GM12878 (cell line): Measurements from ENCODE around the gene GLIPR2. TPM values are rescaled to one million over a fixed set of nuclear protein-coding genes. Genes with fewer than 3 reads are reported as not detected.
A peak's percentile ranks its signal among the peaks of the same experiment; 100 is the strongest.

Experiments used
- ATAC-seq: fragments of 200-7000 bp; cut with Tn5 transposase; 3 replicates; pipeline ENCODE4 v1.9.1; 2020; ENCODE audit warnings: mild to moderate bottlenecking, moderate library complexity
- BruUV-seq: library from RNA; stranded (reverse); fragments of 400-500 nt; replicated peaks from 2 replicates; lab custom pipeline; 2021; lab: Mats Ljungman, UMichigan
- CTCF ChIA-PET: fragments of 300-600 bp; sonication (Branson Sonifier 250); formaldehyde crosslinking; extraction: SDS; loops from one replicate; lab custom pipeline; 2021; ENCODE audit warnings: inconsistent platforms; lab: Yijun Ruan, JAX
- POLR2A ChIA-PET: fragments of 350-600 bp; formaldehyde crosslinking; extraction: SDS; loops from one replicate; lab custom pipeline; 2021; ENCODE audit warnings: inconsistent platforms; lab: Charles Lee
- RAD21 ChIA-PET: fragments of 300-600 bp; sonication (Branson Sonifier 250); formaldehyde crosslinking; loops from one replicate; lab custom pipeline; 2023; ENCODE audit warnings: antibody characterized with exemption; ENCODE audit not compliant: unreplicated experiment; lab: Charles Lee
- SMC1A ChIA-PET: fragments of 300-600 bp; sonication (Branson Sonifier 250); formaldehyde crosslinking; loops from one replicate; lab custom pipeline; 2023; ENCODE audit not compliant: unreplicated experiment, uncharacterized antibody; lab: Charles Lee
- DNase-seq: peaks from one replicate; pipeline ENCODE4 v3.0.0-alpha.2; 2011; ENCODE audit warnings: low read depth, low spot score
- FAIRE-seq: peaks from 3 replicates; lab custom pipeline; 2011; peaks lifted over from hg19 to GRCh38; lab: Jason Lieb, UNC
- H2AFZ ChIP-seq: 2 replicates; pipeline ENCODE4 v1.6.0; 2011; ENCODE audit warnings: low read depth, low read length, control low read depth; ENCODE audit not compliant: control insufficient read depth
- H3K27ac ChIP-seq: 2 replicates; pipeline ENCODE4 v1.5.1; 2011; ENCODE audit warnings: control low read depth; ENCODE audit not compliant: control insufficient read depth, insufficient read depth
- H3K27me3 ChIP-seq, 2 experiments: replicated peaks in 1 of 2; 2 replicates each; pipeline versions ENCODE4 v1.6.0 to v1.6.1; 2011; ENCODE audit warnings: low read length in 1 of 2; ENCODE audit not compliant: control insufficient read depth in 2 of 2, insufficient read depth in 2 of 2
- H3K36me3 ChIP-seq, 2 experiments: 2 replicates each; pipeline ENCODE4 v1.5.1; 2011; ENCODE audit warnings: low read length in 1 of 2; ENCODE audit not compliant: control insufficient read depth in 2 of 2, insufficient read depth in 2 of 2
- H3K4me1 ChIP-seq: 2 replicates; pipeline ENCODE4 v1.6.1; 2011; ENCODE audit warnings: mild to moderate bottlenecking, low read length, moderate library complexity, mixed read lengths; ENCODE audit not compliant: control insufficient read depth, insufficient read depth
- H3K4me2 ChIP-seq: 2 replicates; pipeline ENCODE4 v1.6.0; 2011; ENCODE audit warnings: control low read depth; ENCODE audit not compliant: control insufficient read depth, insufficient read depth
- H3K4me3 ChIP-seq: fragments of 200-600 bp; sonication (generic); 2 replicates; pipeline ENCODE4 v1.5.1; 2016
- H3K79me2 ChIP-seq: 2 replicates; pipeline ENCODE4 v1.6.0; 2011; ENCODE audit warnings: low read length; ENCODE audit not compliant: control insufficient read depth, insufficient read depth
- H3K9ac ChIP-seq: 2 replicates; pipeline ENCODE4 v1.8.0; 2011; ENCODE audit warnings: low read length, control low read depth, mixed read lengths; ENCODE audit not compliant: control insufficient read depth, insufficient read depth
- H3K9me3 ChIP-seq: replicated peaks from 3 replicates; pipeline ENCODE4 v1.5.1; 2011; ENCODE audit warnings: mild to moderate bottlenecking, low read length; ENCODE audit not compliant: control insufficient read depth, insufficient read depth
- H4K20me1 ChIP-seq: 2 replicates; pipeline ENCODE4 v1.6.0; 2011; ENCODE audit not compliant: control insufficient read depth, insufficient read depth
- ATF7 ChIP-seq: fragments of 450-650 bp; IDR thresholded peaks from 2 replicates; pipeline ENCODE4 v1.6.1; 2016; ENCODE audit warnings: low read depth, mild to moderate bottlenecking
- BHLHE40 ChIP-seq, 2 experiments: fragments of 450-650 bp in 1 of 2; IDR thresholded peaks; 2 replicates each; pipeline ENCODE4 v1.6.1; 2011 to 2017; ENCODE audit warnings: low read depth in 2 of 2, borderline replicate concordance in 1 of 2, improper control_type of control experiment in 1 of 2, low read length in 1 of 2, mild to moderate bottlenecking in 1 of 2
- CHD2 ChIP-seq: IDR thresholded peaks from 2 replicates; pipeline ENCODE4 v1.6.1; 2011; ENCODE audit warnings: low read depth, low read length, improper control_type of control experiment, borderline replicate concordance
- HDAC2 ChIP-seq: fragments of 200-600 bp; sonication (generic); IDR thresholded peaks from 2 replicates; pipeline ENCODE4 v1.6.1; 2017
- IKZF1 ChIP-seq: fragments of 450-650 bp; conservative IDR thresholded peaks from 2 replicates; pipeline ENCODE4 v1.6.1; 2017; ENCODE audit warnings: antibody characterized with exemption, mild to moderate bottlenecking
- IKZF2 ChIP-seq, 2 experiments: fragments of 450-650 bp; IDR thresholded peaks; 2 replicates each; pipeline ENCODE4 v1.6.1; 2017; ENCODE audit warnings: mild to moderate bottlenecking in 2 of 2, moderate library complexity in 2 of 2
- PAX8 ChIP-seq: fragments of 450-650 bp; IDR thresholded peaks from 2 replicates; pipeline ENCODE4 v1.6.1; 2017; ENCODE audit warnings: mild to moderate bottlenecking, moderate library complexity
- POLR2A ChIP-seq: IDR thresholded peaks from 2 replicates; pipeline ENCODE4 v1.6.1; 2011; ENCODE audit warnings: low read depth, mild to moderate bottlenecking, low read length
- POLR2AphosphoS5 ChIP-seq: IDR thresholded peaks from 2 replicates; pipeline ENCODE4 v1.6.1; 2011; ENCODE audit warnings: mild to moderate bottlenecking, low read length, inconsistent platforms
- SPI1 ChIP-seq: IDR thresholded peaks from 2 replicates; pipeline ENCODE4 v1.6.1; 2011; ENCODE audit warnings: low read depth, mild to moderate bottlenecking, low read length, moderate library complexity, borderline replicate concordance; ENCODE audit not compliant: insufficient read depth
- YY1 ChIP-seq: IDR thresholded peaks from 2 replicates; pipeline ENCODE4 v1.6.1; 2011; ENCODE audit warnings: low read depth, mild to moderate bottlenecking, low read length
- ZNF384 ChIP-seq: IDR thresholded peaks from 2 replicates; pipeline ENCODE4 v1.6.1; 2012; ENCODE audit warnings: low read depth, mild to moderate bottlenecking, low read length, improper control_type of control experiment, borderline replicate concordance
- WGBS: methylation state at CpG from one replicate; pipeline ENCODE4 v1.1.6; 2016; ENCODE audit warnings: low lambda C conversion rate; ENCODE audit not compliant: insufficient replicate concordance, insufficient coverage; ENCODE audit errors: missing lambda C conversion rate; 5-methylcytosine and 5-hydroxymethylcytosine counted together
- in situ Hi-C: fragments of 300-500 bp; cut with MboI; formaldehyde crosslinking; loops from 9 replicates; pipeline ENCODE4 v1.14.3; 2018; ENCODE audit warnings: mixed read lengths
- intact Hi-C: fragments of 100-400 bp; cut with micrococcal nuclease; formaldehyde crosslinking; loops from one replicate; pipeline ENCODE4 v1.14.2; 2022; ENCODE audit not compliant: unreplicated experiment
- polyA plus RNA-seq, 11 experiments: library from polyadenylated mRNA; depleted of rRNA in 4 of 11; unstranded in 6 of 11; stranded (reverse) in 5 of 11; fragments of >200 nt; fragmentation: Nextera tagmentation in 4 of 11; fragmentation: Illumina TruSeq in 1 of 11; extraction: Ambion mirVana in 4 of 11; extraction: Trizol in 1 of 11; gene quantifications; 1 replicate in 1 of 11; 2 replicates in 10 of 11; pipeline versions ENCODE4 v1.2.1 to v1.2.3, GENCODE V29; 2011 to 2016; ENCODE audit warnings: inconsistent platforms in 2 of 11, missing spikeins in 2 of 11, low read depth in 1 of 11
- total RNA-seq, 4 experiments: library from RNA; depleted of rRNA in 3 of 4; stranded (reverse); fragments of >200 nt in 3 of 4; fragmentation: Illumina TruSeq in 1 of 4; extraction: Trizol in 1 of 4; gene quantifications; 2 replicates each; pipeline versions ENCODE4 v1.2.1 to v1.2.3, GENCODE V29; 2013 to 2021

The GLIPR2 gene
- total and polyA plus RNA-seq, 10 of the 15 experiments (the other 5 are each of a cell fraction or from before 2014, with no cell fraction given) = 0.41 to 3.5 (median 2.2) TPM

GRCh38 chr9:36142510-36143244 is 6.1 kb downstream of the GLIPR2 start:
- Histone ChIP-seq H3K4me2 (peak overlapping the region; percentile 78), H2AFZ (peak overlapping the region; percentile 79), H3K4me1 (peaks cover 40% of the 10 kb centered on the region), H3K36me3 (no peaks in the 10 kb centered on the region), H3K4me3 (no peak overlapping the region), H4K20me1 (no peaks in the 10 kb centered on the region), H3K27me3 (peaks cover under 1 to 2% of the 10 kb centered on the region in 2 experiments; a peak in 2 of 4 replicates), H3K9ac (peak overlapping the region; percentile 18; the same call in 1 of the 2 replicates), H3K79me2 (no peaks in the 10 kb centered on the region), H3K27ac (peak overlapping the region; percentile 29; the same call in 1 of the 2 replicates), H3K9me3 (peaks cover 4% of the 10 kb centered on the region; the same call in 1 of the 3 replicates)
- DNase-seq (no peak), FAIRE-seq (no peak), ATAC-seq (peak; percentile 47)
- SMC1A ChIA-PET = interaction anchor here (1.0 to 1.1 kb wide), 2 partner anchors 37 to 41 kb away, joined by 3 read pairs; no protein-coding TSS in a partner anchor
- 0 out of 4 replicates have a peak, but pooled peaks of 1 of the 2 experiments have one; percentile 9 for TF ChIP-seq IKZF2 (IDR thresholded peaks at IDR 0.05)
- TF ChIP-seq YY1 = no peak
- 0 out of 2 replicates have a peak, but pooled peaks have one; percentile 26 for TF ChIP-seq IKZF1
- no peak for TF ChIP-seq ATF7
- intact Hi-C loops (no loop called here), in situ Hi-C loops (no loop called here)
- 45% methylated on average over 12 of the region's 12 CpGs for WGBS
- BruUV-seq = no TSS peak
- POLR2A ChIA-PET = no interaction called here
- RAD21 ChIA-PET = no interaction called here
- CTCF ChIA-PET = interaction anchor here (1.4 to 1.5 kb wide), 2 partner anchors 9 to 40 kb away, joined by 4 to 5 read pairs; no protein-coding TSS in a partner anchor

- TF ChIP-seq POLR2A (no peak), POLR2AphosphoS5 (no peak), IKZF1 (0 out of 2 replicates have a peak, but pooled peaks have one; percentile 19), CHD2 (no peak), ZNF384 (no peak), SPI1 (no peak), HDAC2 (no peak), PAX8 (no peak), BHLHE40 (IDR thresholded peaks at IDR 0.05; ENCODE audit: borderline replicate concordance in 1 of 2, low read depth in 2 of 2, low read length in 1 of 2) (peak in 1 of 2 experiments; percentile 82; a peak in 2 of 4 replicates), ATF7 (no peak), IKZF2 (IDR thresholded peaks at IDR 0.05) (0 out of 4 replicates have a peak, but pooled peaks of 1 of the 2 experiments have one; percentile 3)
- Histone ChIP-seq H3K36me3 (no peaks in the 10 kb centered on the region), H3K79me2 (no peaks in the 10 kb centered on the region), H3K27ac (peak overlapping the region; percentile 29; the same call in 1 of the 2 replicates), H3K9me3 (peaks cover 4% of the 10 kb centered on the region; the same call in 1 of the 3 replicates), H3K4me3 (no peak overlapping the region), H2AFZ (peak overlapping the region; percentile 79), H3K9ac (peak overlapping the region; percentile 18; the same call in 1 of the 2 replicates), H3K4me1 (peaks cover 43% of the 10 kb centered on the region), H3K27me3 (no peaks in the 10 kb centered on the region), H3K4me2 (peak overlapping the region; percentile 78), H4K20me1 (no peaks in the 10 kb centered on the region)
- ChIA-PET CTCF (interaction anchor here (0.9 to 1.6 kb wide), 5 partner anchors 9 to 40 kb away, joined by 3 to 5 read pairs (median 4); no protein-coding TSS in a partner anchor), SMC1A (interaction anchor here (1.1 kb wide), 1 partner anchor 38 kb away, joined by 3 read pairs; no protein-coding TSS in a partner anchor), POLR2A (no interaction called here), RAD21 (no interaction called here)
- no TSS peak for BruUV-seq
- in situ Hi-C loops = no loop called here
- 62% methylated on average over 13 of the region's 13 CpGs for WGBS
- FAIRE-seq (no peak), DNase-seq (no peak), ATAC-seq (no peak)
- intact Hi-C loops = no loop called here
Measured at GRCh38 chr9:36143245-36143641, 6.7 kb downstream of the GLIPR2 start.
